T-helper 1 cell (primary cell): ENCODE data around the gene QSOX2.

Experiments used
- DNase-seq, 5 donors: peaks; one replicate each; pipeline ENCODE4 v3.0.0-alpha.2; 2012 to 2020

QSOX2 gene

GRCh38 chr9:136219276-136219675 lies 26.3 kb downstream of the QSOX2 start:
- no peak for DNase-seq

- no peak for DNase-seq
These were observed 26.9 kb downstream of the QSOX2 start for GRCh38 chr9:136218673-136219072.

- DNase-seq = no peak
These were observed 27.3 kb downstream of the QSOX2 start for GRCh38 chr9:136218271-136218670.

GRCh38 chr9:136216541-136217244 lies 28.9 kb downstream of the QSOX2 start:
- DNase-seq = no peak

- DNase-seq = no peak
These were observed 31.9 kb downstream of the QSOX2 start for GRCh38 chr9:136213733-136214132.

- DNase-seq = no peak
These were observed 33.2 kb downstream of the QSOX2 start for GRCh38 chr9:136212345-136212950.

- no peak for DNase-seq
These were observed 33.9 kb downstream of the QSOX2 start for GRCh38 chr9:136211441-136212344.

GRCh38 chr9:136211006-136211405 lies 34.6 kb downstream of the QSOX2 start:
- DNase-seq = no peak

- no peak for DNase-seq
These were observed 35.3 kb downstream of the QSOX2 start for GRCh38 chr9:136210276-136210675.

- no peak for DNase-seq
These were observed 35.8 kb downstream of the QSOX2 start for GRCh38 chr9:136209786-136210185.

- no peak for DNase-seq
These were observed 36.4 kb downstream of the QSOX2 start for GRCh38 chr9:136209232-136209631.

- DNase-seq = no peak
These were observed 36.9 kb downstream of the QSOX2 start for GRCh38 chr9:136208675-136209074.

GRCh38 chr9:136207616-136208015 lies 38.0 kb downstream of the QSOX2 start:
- DNase-seq = no peak

- DNase-seq = no peak
These were observed 38.9 kb downstream of the QSOX2 start for GRCh38 chr9:136206602-136207275.

GRCh38 chr9:136205707-136205992 lies 40.0 kb downstream of the QSOX2 start:
- no peak for DNase-seq

GRCh38 chr9:136204838-136205706 lies 40.5 kb downstream of the QSOX2 start, which contains the start of gene LHX3:
LHX3 (minus strand) TSS chr9:136205128; CDS start chr9:136205012, 116 bp downstream.
- DNase-seq = peak in 1 of 5 donors; percentile 20

- DNase-seq = no peak
These were observed 41.3 kb downstream of the QSOX2 start for GRCh38 chr9:136204145-136204805.

GRCh38 chr9:136203408-136204144 lies 42.0 kb downstream of the QSOX2 start:
- no peak for DNase-seq

- DNase-seq = no peak
These were observed 42.9 kb downstream of the QSOX2 start for GRCh38 chr9:136202454-136203407.
